HepG2 (cell line): Measurements from ENCODE around the gene IL1RAP. TPM values are rescaled to one million over a fixed set of nuclear protein-coding genes. Genes with fewer than 3 reads are reported as not detected.

Experiments used
- AHR ChIP-seq: IDR thresholded peaks from 2 replicates; pipeline ENCODE4 v1.6.1; 2018; ENCODE audit warnings: missing genetic modification reagents, missing compliant biosample characterization
- CREM ChIP-seq, 2 experiments: sonication (generic) in 1 of 2; formaldehyde crosslinking in 1 of 2; IDR thresholded peaks; 2 replicates each; pipeline versions ENCODE4 v1.4.0 to v1.6.1; 2016 to 2020; ENCODE audit warnings: antibody characterized with exemption in 1 of 2, mild to moderate bottlenecking in 1 of 2, missing genetic modification reagents in 1 of 2
- ETV6 ChIP-seq: sonication (generic); formaldehyde crosslinking; conservative IDR thresholded peaks from 2 replicates; pipeline ENCODE4 v1.4.0; 2020; ENCODE audit warnings: missing genetic modification reagents
- IRF2 ChIP-seq: IDR thresholded peaks from 2 replicates; pipeline ENCODE4 v1.6.1; 2018; ENCODE audit warnings: missing genetic modification reagents, missing compliant biosample characterization
- IRF9 ChIP-seq: sonication (generic); formaldehyde crosslinking; IDR thresholded peaks from 2 replicates; pipeline ENCODE4 v1.8.0; 2022; ENCODE audit warnings: missing genetic modification reagents, mild to moderate bottlenecking, borderline replicate concordance
- MLXIP ChIP-seq: sonication (generic); formaldehyde crosslinking; IDR thresholded peaks from 2 replicates; pipeline ENCODE4 v1.9.0; 2021; ENCODE audit warnings: missing genetic modification reagents, borderline replicate concordance
- NFYB ChIP-seq: sonication (generic); formaldehyde crosslinking; IDR thresholded peaks from 2 replicates; pipeline ENCODE4 v1.4.0; 2020; ENCODE audit warnings: missing genetic modification reagents
- PITX1 ChIP-seq: sonication (generic); formaldehyde crosslinking; IDR thresholded peaks from 2 replicates; pipeline ENCODE4 v1.5.1; 2020; ENCODE audit warnings: mild to moderate bottlenecking, missing genetic modification reagents
- ZNF629 ChIP-seq: sonication (generic); formaldehyde crosslinking; conservative IDR thresholded peaks from 2 replicates; pipeline ENCODE4 v1.5.0; 2020; ENCODE audit warnings: missing genetic modification reagents
- ZNF773 ChIP-seq: sonication (generic); formaldehyde crosslinking; IDR thresholded peaks from 2 replicates; pipeline ENCODE4 v1.4.0; 2020; ENCODE audit warnings: missing genetic modification reagents, borderline replicate concordance
- ZNF878 ChIP-seq: sonication (generic); formaldehyde crosslinking; IDR thresholded peaks from 2 replicates; pipeline ENCODE4 v1.8.1; 2023; ENCODE audit warnings: mild to moderate bottlenecking, missing genetic modification reagents, moderate library complexity
- polyA plus RNA-seq, 8 experiments: library from polyadenylated mRNA; depleted of rRNA in 3 of 8; stranded (reverse) in 7 of 8; unstranded in 1 of 8; fragments of >200 nt; fragmentation: Illumina TruSeq in 4 of 8; extraction: Trizol in 4 of 8; gene quantifications; 2 replicates each; pipeline versions ENCODE4 v1.2.1 to v1.2.3, GENCODE V29; 2011 to 2016; ENCODE audit warnings: low read depth in 4 of 8, missing spikeins in 1 of 8, mixed read lengths in 1 of 8; ENCODE audit not compliant: insufficient read depth in 1 of 8
- total RNA-seq, 5 experiments: library from RNA; depleted of rRNA; stranded (reverse); fragments of >200 nt; fragmentation: Illumina TruSeq; extraction: Trizol; gene quantifications; 2 replicates each; pipeline ENCODE4 v1.2.3, GENCODE V29; 2016; ENCODE audit warnings: low read depth in 1 of 5
- TF ChIP-seq, protein P1 (sequence below): sonication (generic); formaldehyde crosslinking; IDR thresholded peaks from 2 replicates; pipeline ENCODE4 v1.5.1; 2020; ENCODE audit warnings: mild to moderate bottlenecking, missing genetic modification reagents, moderate library complexity
- TF ChIP-seq, protein P2 (sequence below), 2 experiments: sonication (generic) in 1 of 2; formaldehyde crosslinking in 1 of 2; IDR thresholded peaks; 2 replicates each; pipeline versions ENCODE4 v1.5.1 to v1.6.1; 2011 to 2020; ENCODE audit warnings: borderline replicate concordance in 1 of 2, low read depth in 1 of 2, low read length in 1 of 2, mild to moderate bottlenecking in 1 of 2, missing genetic modification reagents in 1 of 2, moderate library complexity in 1 of 2

The IL1RAP gene
- total and polyA plus RNA-seq, 2 of the 13 experiments (the other 11 are each of a cell fraction or from before 2014, with no cell fraction given): 18.3 to 54.9 TPM

- TF ChIP-seq IRF9 (CRISPR knock-in tag) (peak; percentile 41; the same call in 1 of the 2 replicates), IRF2 (CRISPR knock-in tag) (peak; percentile 91), ZNF773 (CRISPR knock-in tag) (peak; percentile 60; the same call in 1 of the 2 replicates), MLXIP (CRISPR knock-in tag) (no peak), CREM (IDR thresholded peaks at IDR 0.05) (no peak), CREM (CRISPR knock-in tag; IDR thresholded peaks at IDR 0.05) (no peak), NFYB (CRISPR knock-in tag) (peak; percentile 73), PITX1 (CRISPR knock-in tag) (peak; percentile 80), AHR (CRISPR knock-in tag) (peak; percentile 80; the same call in 1 of the 2 replicates), ETV6 (CRISPR knock-in tag) (peak; percentile 87; the same call in 1 of the 2 replicates), ZNF629 (CRISPR knock-in tag) (peak; percentile 81), ZNF878 (no peak)
- TF ChIP-seq, protein P1, sequence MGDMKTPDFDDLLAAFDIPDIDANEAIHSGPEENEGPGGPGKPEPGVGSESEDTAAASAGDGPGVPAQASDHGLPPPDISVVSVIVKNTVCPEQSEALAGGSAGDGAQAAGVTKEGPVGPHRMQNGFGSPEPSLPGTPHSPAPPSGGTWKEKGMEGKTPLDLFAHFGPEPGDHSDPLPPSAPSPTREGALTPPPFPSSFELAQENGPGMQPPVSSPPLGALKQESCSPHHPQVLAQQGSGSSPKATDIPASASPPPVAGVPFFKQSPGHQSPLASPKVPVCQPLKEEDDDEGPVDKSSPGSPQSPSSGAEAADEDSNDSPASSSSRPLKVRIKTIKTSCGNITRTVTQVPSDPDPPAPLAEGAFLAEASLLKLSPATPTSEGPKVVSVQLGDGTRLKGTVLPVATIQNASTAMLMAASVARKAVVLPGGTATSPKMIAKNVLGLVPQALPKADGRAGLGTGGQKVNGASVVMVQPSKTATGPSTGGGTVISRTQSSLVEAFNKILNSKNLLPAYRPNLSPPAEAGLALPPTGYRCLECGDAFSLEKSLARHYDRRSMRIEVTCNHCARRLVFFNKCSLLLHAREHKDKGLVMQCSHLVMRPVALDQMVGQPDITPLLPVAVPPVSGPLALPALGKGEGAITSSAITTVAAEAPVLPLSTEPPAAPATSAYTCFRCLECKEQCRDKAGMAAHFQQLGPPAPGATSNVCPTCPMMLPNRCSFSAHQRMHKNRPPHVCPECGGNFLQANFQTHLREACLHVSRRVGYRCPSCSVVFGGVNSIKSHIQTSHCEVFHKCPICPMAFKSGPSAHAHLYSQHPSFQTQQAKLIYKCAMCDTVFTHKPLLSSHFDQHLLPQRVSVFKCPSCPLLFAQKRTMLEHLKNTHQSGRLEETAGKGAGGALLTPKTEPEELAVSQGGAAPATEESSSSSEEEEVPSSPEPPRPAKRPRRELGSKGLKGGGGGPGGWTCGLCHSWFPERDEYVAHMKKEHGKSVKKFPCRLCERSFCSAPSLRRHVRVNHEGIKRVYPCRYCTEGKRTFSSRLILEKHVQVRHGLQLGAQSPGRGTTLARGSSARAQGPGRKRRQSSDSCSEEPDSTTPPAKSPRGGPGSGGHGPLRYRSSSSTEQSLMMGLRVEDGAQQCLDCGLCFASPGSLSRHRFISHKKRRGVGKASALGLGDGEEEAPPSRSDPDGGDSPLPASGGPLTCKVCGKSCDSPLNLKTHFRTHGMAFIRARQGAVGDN: peak; percentile 98
- TF ChIP-seq, protein P2, sequence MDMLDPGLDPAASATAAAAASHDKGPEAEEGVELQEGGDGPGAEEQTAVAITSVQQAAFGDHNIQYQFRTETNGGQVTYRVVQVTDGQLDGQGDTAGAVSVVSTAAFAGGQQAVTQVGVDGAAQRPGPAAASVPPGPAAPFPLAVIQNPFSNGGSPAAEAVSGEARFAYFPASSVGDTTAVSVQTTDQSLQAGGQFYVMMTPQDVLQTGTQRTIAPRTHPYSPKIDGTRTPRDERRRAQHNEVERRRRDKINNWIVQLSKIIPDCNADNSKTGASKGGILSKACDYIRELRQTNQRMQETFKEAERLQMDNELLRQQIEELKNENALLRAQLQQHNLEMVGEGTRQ (IDR thresholded peaks at IDR 0.05; ENCODE audit: low read depth, low read length): no peak
- TF ChIP-seq, protein P2 (CRISPR knock-in tag; IDR thresholded peaks at IDR 0.05; ENCODE audit: borderline replicate concordance): no peak
Measured at GRCh38 chr3:190513409-190514370, at the start of gene IL1RAP (continued).
